GM21526 (cell line): ENCODE data around the gene ZNF613.
"Not testable (repeated sequence)": the region's sequence is repeated elsewhere in the genome, so short reads cannot be mapped to it uniquely, and the experiment has no call there.

Experiments used
- ATAC-seq: cut with Tn5 transposase; IDR thresholded peaks from one replicate; pipeline ENCODE4 v1.9.1; 2021; ENCODE audit warnings: moderate library complexity; ENCODE audit not compliant: unreplicated experiment, low FRiP score

ZNF613 gene

DNA sequence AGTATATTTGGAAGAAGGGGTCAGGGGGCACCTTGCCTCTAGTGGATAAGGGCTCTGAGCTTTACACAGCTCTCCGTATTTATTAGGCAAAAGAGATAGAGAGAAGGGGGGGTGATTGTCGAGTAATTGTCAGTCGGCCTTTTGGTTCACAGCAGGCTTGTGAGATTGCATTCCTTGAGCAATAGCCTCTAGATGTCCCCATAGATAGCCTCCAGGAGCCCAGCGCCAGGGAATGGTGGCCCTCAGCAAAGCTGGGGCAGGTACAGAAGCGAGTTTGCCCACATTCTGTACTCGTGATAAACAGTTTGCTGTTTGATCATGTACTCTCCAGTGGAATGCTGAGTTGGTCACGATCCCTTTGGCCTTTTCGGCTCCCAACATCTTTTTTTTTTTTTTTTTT lies 4.6 kb downstream of the ZNF613 start:
- ATAC-seq = no peak

DNA sequence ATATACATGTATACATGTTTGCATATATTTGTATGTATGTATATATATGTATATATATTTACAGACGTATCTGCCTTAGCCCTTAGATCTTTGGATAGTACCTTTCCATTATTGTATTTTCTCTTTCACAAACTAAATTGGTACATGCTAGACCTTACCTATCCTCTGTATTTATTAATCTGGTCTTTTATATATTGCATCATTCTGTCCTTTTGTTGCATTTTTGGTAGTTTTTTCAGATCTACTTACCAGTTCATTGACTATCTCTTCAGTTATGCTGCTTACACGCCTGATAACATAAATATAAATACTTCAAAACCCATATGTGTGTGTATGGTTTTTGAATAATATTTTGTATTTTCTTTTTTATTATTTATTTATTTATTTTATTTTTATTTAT lies 11.7 kb downstream of the ZNF613 start:
- ATAC-seq = no peak

DNA sequence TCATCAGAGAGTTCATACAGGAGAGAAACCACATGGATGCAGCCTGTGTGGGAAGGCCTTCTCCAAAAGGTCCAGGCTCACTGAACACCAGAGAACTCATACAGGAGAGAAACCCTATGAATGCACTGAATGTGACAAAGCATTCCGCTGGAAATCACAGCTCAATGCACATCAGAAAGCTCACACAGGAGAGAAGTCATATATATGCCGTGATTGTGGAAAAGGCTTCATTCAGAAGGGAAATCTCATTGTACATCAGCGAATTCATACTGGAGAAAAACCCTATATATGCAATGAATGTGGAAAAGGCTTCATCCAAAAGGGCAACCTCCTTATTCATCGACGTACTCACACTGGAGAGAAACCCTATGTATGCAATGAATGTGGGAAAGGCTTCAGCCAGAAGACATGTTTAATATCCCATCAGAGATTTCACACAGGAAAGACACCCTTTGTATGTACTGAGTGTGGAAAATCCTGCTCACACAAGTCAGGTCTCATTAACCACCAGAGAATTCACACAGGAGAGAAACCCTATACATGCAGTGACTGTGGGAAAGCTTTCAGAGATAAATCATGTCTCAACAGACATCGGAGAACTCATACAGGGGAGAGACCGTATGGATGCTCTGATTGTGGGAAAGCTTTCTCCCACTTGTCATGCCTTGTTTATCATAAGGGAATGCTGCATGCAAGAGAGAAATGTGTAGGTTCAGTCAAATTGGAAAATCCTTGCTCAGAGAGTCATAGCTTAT lies 17.7 kb downstream of the ZNF613 start:
- ATAC-seq = no peak

DNA sequence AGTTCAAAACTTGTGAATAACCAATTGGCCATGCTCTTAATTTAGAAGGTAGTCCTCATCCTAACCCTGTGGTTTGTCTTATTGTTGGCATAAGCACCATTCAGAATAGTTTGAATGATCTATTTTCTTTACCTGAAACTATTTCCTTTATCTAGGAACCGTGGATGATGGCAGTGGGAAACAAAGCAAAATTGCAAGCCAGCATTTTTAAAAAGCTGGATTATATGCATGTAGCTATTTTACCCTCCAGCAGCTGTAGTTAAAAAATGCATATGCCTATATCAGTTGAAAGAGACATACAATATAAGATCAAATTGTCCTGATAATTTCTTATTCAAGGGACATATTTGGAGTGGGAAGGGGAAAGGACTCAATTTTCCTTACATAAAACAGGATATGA lies 19.3 kb downstream of the ZNF613 start:
- no peak for ATAC-seq

DNA sequence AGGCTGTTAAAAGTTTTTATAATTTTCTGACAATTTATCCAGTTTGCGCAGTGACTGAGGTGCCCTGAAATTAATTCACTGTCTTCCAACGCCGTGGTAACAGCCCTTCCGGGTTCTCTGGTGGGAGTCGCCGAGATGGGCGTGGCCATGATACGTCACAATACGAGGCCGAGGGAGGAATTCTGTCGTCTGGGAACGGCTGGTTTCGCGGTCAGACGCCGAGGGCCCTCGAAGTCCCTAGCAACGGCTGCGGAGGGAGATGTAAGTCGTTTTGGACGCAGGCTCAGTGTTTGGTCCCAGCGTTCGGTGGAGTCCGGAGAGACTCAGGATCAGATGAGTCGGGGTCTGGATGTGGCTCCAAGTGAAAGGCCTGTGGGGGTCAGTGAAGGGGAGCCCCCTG lies 21.7 kb downstream of the ZNF613 start:
- no peak for ATAC-seq

DNA sequence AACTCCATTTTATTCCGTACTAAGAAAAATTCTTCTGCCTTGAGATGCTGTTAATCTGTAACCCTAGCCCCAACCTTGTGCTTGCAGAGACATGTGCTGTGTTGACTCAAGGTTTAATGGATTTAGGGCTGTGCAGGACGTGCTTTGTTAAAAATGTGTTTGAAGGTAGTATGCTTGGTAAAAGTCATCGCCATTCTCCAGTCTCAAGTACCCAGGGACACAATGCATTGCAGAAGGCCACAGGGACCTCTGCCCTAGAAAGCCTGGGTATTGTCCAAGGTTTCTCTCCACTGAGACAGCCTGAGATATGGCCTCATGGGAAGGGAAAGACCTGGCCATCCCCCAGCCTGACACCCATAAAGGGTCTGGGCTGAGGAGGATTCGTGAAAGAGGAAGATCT lies 30.6 kb downstream of the ZNF613 start:
- ATAC-seq = not testable (repeated sequence)

DNA sequence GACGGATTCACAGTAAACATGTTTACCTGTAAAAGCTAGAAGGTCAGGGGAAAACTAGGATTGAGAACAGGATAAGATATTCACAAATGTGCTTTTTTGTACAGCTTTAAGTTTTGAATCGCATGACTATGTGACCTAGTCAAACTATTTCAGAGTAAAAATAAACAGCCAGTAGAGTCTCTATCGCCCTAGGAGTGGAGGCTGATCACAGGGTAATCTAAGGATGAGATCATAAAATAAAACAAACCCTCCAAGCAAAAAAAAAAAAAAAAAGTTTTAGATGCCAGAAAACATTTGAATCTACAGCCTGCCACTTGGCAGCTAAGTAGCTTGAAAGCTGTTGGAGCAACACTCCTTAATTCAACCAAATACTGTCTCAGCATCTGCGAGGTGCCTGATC lies 32.5 kb downstream of the ZNF613 start:
- no peak for ATAC-seq

DNA sequence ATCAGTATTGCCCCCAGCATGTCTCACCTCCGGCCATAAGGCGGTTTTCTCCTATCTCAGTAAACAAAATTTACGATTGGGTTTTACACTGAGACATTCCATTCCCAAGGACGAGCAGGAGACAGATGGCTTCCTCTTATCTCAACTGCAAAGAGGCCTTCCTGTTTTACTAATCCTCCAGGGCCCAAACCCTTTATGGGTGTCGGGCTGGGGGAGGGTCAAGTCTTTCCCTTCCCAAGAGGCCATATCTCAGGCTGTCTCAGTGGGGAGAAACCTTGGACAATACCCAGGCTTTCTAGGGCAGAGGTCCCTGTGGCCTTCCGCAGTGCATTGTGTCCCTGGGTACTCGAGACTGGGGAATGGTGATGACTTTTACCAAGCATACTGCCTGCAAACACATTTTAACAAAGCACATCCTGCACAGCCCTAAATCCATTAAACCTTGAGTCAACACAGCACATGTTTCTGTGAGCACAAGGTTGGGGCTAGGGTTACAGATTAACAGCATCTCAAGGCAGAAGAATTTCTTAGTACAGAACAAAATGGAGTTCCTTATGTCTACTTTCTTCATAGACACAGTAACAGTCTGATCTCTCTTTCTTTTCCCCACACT lies 33.5 kb downstream of the ZNF613 start:
- not testable (repeated sequence) for ATAC-seq

DNA sequence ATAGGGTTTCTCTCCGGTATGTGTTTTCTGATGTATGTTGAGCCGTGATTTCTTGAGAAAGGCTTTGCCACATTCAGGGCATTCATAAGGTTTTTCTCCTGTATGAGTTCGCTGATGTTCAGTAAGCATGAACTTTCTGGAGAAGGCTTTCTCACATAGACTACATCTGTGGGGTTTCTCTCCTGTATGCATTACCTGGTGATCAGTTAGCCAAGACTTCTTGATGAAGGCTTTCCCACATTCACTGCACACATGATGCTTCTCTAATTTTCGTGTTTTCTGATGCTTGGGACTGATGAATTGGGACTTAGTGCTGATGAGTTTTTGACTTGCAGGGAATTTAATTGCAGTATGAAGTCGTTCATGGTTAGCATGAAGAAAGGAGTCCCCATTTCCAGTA lies 38.3 kb downstream of the ZNF613 start:
- no peak for ATAC-seq

DNA sequence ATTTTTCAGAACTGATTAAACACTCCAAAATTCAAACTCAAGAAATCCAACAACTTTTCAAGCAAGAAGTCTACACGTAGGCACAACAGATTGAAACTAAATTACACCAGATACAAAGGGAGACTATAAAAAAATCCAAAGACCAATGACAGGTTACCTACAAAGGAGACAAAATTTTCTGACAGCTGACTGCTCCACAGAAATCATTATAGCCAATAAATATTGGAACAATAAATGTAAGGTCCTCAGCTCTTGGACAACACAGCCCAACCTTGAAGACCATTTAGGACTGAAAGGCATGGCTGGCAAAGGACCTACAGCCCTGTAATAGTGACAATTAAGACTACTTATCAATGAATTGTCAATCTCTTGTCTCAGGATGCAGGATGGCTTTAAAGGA lies 43.4 kb downstream of the ZNF613 start:
- no peak for ATAC-seq

DNA sequence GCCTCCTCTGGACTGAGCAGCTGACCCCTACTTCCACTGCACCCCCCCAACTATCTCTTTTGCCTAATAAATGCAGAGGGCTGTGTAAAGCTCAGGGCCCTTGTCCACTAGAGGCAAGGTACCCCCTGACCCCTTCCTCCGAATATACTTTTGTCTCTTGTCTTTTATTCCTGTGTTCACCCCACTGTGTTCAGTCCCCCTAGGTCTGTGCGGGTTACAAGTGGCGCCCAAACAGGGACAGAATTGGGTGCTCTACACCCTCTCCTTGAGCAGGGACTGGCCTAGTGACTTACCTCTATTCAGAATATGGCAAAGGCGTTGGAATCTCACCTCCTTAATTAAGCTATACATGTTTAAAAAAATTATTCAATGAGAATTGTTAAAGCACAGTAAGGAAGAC lies 44.4 kb downstream of the ZNF613 start:
- ATAC-seq = no peak

DNA sequence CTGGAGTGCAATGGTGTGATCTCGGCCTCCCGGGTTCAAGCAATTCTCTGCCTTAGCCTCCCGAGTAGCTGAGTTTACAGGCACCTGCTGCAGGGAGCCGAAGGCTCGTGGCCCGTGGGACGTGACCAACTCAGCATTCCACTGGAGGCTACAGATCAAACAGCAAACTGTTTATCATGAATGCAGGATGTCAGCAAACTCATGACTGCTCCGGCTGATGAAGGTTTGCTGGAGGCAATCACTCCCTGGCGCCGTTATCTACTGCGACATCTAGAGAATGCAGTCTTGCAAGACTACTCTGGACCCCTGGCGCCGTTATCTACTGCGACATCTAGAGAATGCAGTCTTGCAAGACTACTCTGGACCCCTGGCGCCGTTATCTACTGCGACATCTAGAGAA lies 48.5 kb downstream of the ZNF613 start:
- not testable (repeated sequence) for ATAC-seq

DNA sequence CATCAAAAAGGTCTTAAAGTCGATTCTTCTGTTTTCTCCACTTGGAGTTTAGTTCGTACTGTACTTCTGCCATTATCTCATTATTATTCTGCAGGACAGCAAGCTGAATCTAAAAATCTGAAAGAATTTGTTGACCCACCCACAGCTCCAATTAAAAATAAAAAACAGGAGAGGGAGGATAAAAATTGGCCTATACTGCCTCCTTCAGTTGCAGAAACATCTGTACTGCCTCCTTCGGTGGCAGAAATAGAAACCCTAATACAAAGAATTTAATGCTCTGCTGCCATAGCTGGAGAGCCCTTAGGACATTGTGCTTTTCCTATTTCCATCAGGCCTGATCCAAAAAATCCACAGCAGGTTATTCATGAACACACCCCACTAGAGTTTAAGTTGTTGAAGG lies 49.6 kb downstream of the ZNF613 start:
- ATAC-seq = no peak

DNA sequence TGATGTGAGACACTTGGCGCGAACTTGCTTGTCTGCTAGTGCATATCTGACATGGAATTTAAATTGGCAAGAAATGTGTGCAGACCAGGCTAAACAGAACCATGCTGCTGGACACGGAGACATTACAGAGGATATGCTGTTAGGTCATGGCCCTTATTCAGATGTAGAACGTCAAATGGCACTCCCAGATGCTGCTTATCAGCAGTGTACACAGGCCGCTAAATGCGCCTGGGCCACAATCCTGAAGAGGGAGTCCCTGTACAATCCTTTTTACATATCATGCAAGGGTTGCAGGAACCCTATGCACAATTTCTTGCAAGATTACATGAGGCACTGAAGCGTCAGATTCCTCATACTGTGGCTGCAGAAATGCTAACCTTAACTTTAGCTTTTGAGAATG lies 50.1 kb downstream of the ZNF613 start:
- no peak for ATAC-seq

DNA sequence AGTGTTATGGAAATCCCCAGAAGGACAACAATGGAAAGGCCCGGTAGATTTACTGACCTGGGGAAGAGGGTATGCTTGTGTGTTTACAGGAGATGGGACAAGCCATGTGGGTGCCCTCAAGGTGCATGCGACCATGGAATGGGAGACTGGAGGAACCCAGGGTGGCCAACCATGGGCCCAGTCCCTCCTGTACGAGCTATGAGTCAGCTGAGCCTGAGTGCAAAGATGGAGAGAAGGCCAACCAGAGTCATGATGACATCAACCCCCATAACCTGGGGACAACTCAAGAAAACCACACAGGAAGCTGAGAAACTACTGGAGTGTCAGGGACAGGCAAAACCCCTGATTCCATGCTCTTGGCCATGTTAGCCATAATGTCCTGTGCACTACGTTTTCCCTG lies 51.6 kb downstream of the ZNF613 start:
- ATAC-seq = no peak

DNA sequence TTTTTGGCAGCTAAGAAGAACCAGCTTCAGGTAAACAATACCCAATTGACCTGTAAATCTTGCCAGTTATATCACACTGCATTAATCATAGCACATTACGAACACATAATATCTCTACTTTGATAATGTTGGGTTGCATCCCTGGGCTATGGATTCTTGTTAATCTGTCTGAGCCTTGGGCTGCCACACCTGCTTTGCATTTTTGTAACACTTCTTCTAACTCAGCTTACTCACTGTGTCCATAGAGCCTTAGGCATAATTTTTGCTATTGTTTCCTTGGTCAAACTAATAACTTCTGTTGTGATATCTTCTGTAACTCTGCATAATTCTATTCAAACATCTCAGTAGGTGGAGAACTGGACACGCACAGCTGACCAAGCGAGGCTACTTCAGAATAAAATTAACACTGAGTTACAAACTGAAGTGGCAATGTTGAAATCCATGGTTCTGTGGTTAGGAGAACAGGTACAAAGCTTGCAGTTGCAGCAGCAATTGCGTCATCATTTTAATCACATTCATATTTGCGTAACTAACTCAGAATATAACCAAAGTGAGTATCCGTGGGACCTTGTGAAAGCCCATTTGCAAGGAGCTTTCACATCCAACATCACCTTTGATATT lies 53.0 kb downstream of the ZNF613 start:
- no peak for ATAC-seq

DNA sequence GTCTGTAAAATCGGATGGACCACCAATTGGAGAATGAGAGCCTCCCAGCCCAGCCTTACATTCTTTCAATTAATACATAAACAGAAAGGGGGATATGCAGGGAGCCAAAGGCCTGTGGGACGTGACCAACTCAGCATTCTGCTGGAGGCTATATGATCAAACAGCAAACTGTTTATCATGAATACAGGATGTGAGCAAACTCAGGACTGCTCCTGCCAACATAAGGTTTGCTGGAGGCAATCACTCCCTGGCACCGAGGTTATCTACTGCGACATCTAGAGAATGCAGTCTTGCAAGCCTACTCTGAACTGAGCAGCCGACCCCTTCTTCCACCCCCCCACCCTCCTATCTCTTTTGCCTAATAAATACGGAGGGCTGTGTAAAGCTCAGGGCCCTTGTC lies 53.7 kb downstream of the ZNF613 start:
- ATAC-seq = not testable (repeated sequence)

DNA sequence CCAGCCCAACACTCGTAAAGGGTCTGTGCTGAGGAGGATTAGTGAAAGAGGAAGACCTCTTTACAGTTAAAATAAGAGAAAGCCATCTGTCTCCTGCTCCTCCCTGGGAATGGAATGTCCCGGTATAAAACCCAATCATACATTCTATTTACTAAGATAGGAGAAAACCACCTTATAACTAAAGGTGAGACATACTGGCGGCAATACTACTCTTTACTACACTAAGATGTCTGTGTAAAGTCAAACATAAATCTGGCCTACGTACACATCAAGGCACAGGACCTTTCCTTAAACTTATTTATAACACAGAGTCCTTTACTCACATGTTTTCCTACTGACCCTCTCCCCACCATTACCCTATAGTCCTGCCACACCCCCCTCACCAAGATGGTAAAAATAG lies 56.1 kb downstream of the ZNF613 start:
- no peak for ATAC-seq

DNA sequence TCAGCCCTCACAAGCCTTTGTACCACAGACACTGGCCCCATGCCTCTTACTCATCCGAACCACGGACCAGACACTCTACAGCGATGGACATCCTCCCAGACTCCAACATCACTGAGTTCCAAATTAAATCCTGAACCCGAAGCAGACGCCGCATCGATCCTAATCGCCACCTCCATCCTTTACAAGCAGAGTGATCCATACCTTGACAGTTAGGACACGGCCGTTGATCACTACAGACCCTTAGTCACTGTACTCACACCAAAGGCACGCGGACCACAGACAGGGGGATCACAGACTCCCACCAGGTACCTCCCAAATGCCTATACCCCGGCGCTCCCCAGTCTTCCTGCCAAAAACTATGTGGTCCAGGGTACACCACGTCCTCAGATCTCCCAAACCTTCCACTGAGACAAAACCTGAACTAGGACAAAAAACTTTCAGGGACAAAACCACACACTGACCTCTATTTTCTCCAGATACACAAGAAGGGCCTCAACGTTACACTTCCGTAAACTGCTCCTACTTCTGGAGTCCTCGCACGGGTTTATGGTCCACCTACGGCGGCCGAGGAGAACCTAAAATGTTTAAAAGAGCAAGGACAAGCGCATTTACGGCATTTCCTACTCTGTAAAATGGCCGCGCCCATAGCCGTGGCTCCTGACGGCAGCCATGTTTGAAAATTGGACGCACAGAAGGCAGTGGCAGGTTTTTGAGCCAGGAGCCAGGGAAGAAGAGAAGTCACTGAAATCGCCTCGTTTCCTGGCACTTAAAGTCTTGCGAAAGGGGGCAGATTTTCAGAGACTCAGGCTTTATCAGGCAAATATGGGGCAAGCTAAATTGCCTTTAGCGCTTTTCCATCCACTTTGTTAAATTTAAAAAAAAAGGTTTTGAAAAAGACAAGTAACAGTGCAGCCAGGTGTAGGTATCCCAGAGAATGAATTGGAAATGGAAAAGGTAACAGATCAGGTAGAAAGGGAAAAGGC lies 59.3 kb downstream of the ZNF613 start, which contains the start of gene ZNF350:
Gene ZNF350, minus strand, starts transcription at position 532 of the 983 bp plus-strand sequence. CDS start 12,480 bp downstream, outside the sequence.
- ATAC-seq = peak; percentile 77

DNA sequence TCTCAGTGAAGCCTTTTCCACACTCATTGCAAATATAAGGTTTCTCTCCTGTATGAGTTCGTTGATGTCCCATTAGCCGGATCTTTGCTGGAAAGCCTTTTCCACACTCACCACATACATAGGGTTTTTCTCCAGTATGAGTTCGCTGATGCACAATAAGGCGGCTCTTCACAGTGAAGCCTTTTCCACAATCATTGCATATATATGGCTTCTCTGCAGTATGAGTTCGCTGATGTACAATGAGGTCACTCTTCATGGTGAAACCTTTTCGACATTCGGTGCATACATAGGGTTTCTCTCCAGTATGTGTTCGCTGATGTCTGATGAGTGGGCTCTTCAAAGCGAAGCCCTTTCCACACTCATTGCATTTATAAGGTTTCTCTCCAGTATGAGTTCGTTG lies 66.2 kb downstream of the ZNF613 start:
- no peak for ATAC-seq
